CD14-positive monocyte (primary cell): ENCODE results near the gene GLTPD2. TPM values are rescaled to one million over a fixed set of nuclear protein-coding genes. Genes with fewer than 3 reads are reported as not detected.

Experiments used
- DNase-seq, 3 donors: peaks; one replicate each; pipeline ENCODE4 v3.0.0-alpha.2; 2011 to 2022
- H2AFZ ChIP-seq: 2 replicates; pipeline ENCODE4 v1.6.0; 2012; ENCODE audit warnings: mild to moderate bottlenecking, low read depth, low read length, inconsistent platforms; ENCODE audit not compliant: insufficient read depth, poor library complexity, severe bottlenecking
- H3K27ac ChIP-seq, 2 donors: 1 replicate in 1 of 2; 2 replicates in 1 of 2; pipeline ENCODE4 v1.5.1; 2012 to 2013; ENCODE audit warnings: low read length in 2 of 2, control low read depth in 1 of 2, inconsistent platforms in 1 of 2, low read depth in 1 of 2, mild to moderate bottlenecking in 1 of 2
- H3K27me3 ChIP-seq, 2 donors: one replicate each; pipeline versions ENCODE4 v1.6.0 to v1.6.1; 2011 to 2013; ENCODE audit warnings: low read length in 2 of 2; ENCODE audit not compliant: control insufficient read depth in 2 of 2, insufficient read depth in 2 of 2
- H3K36me3 ChIP-seq, 2 donors: replicated peaks in 1 of 2; 1 replicate in 1 of 2; 2 replicates in 1 of 2; pipeline versions ENCODE4 v1.5.1 to v1.6.1; 2012 to 2013; ENCODE audit warnings: low read length in 2 of 2, control low read depth in 1 of 2, inconsistent platforms in 1 of 2, mild to moderate bottlenecking in 1 of 2; ENCODE audit not compliant: insufficient read depth in 2 of 2, control insufficient read depth in 1 of 2
- H3K4me1 ChIP-seq, 2 donors: 1 replicate in 1 of 2; 2 replicates in 1 of 2; pipeline versions ENCODE4 v1.5.1 to v1.6.1; 2012 to 2013; ENCODE audit warnings: low read length in 2 of 2, control low read depth in 1 of 2, inconsistent platforms in 1 of 2, mild to moderate bottlenecking in 1 of 2, moderate library complexity in 1 of 2; ENCODE audit not compliant: insufficient read depth in 2 of 2, control insufficient read depth in 1 of 2
- H3K4me2 ChIP-seq: replicated peaks from 2 replicates; pipeline ENCODE3; 2012; ENCODE audit warnings: low read length, moderate library complexity, mild to moderate bottlenecking; ENCODE audit not compliant: poor library complexity, severe bottlenecking; ENCODE audit errors: extremely low read depth
- H3K4me3 ChIP-seq, 3 experiments: fragments of 200-600 bp in 1 of 3; sonication (generic) in 1 of 3; replicated peaks in 1 of 3; 1 replicate in 2 of 3; 2 replicates in 1 of 3; pipeline ENCODE4 v1.5.1; 2011 to 2013; ENCODE audit warnings: low read length in 3 of 3, mild to moderate bottlenecking in 3 of 3, control low read depth in 2 of 3, low read depth in 2 of 3, inconsistent platforms in 1 of 3, moderate library complexity in 1 of 3
- H3K79me2 ChIP-seq: 2 replicates; pipeline ENCODE4 v1.6.0; 2012; ENCODE audit warnings: mild to moderate bottlenecking, control low read depth, inconsistent platforms, low read length, moderate library complexity; ENCODE audit not compliant: insufficient read depth
- H3K9ac ChIP-seq: 2 replicates; pipeline ENCODE4 v1.6.0; 2017; ENCODE audit warnings: low read length, mild to moderate bottlenecking; ENCODE audit not compliant: insufficient read depth, poor library complexity, severe bottlenecking
- H3K9me3 ChIP-seq, 2 donors: replicated peaks in 1 of 2; 1 replicate in 1 of 2; 2 replicates in 1 of 2; pipeline versions ENCODE4 v1.5.1 to v1.6.1; 2012 to 2013; ENCODE audit warnings: low read length in 2 of 2, control low read depth in 1 of 2; ENCODE audit not compliant: control insufficient read depth in 1 of 2, insufficient read depth in 1 of 2
- H4K20me1 ChIP-seq: 2 replicates; pipeline ENCODE4 v1.6.0; 2012; ENCODE audit warnings: mild to moderate bottlenecking, low read length, control low read depth, moderate library complexity; ENCODE audit not compliant: insufficient read depth
- H3K27ac Mint-ChIP-seq, 7 donors: one replicate each; pipeline ENCODE4 v1.8.0; 2020; ENCODE audit warnings: mild to moderate bottlenecking in 7 of 7, mixed read lengths in 7 of 7, moderate library complexity in 6 of 7, inconsistent platforms in 2 of 7
- H3K27me3 Mint-ChIP-seq, 3 donors: one replicate each; pipeline ENCODE4 v1.8.0; 2021 to 2022; ENCODE audit warnings: low read depth in 3 of 3, mild to moderate bottlenecking in 3 of 3, mixed read lengths in 3 of 3, moderate library complexity in 3 of 3, inconsistent platforms in 1 of 3
- H3K36me3 Mint-ChIP-seq, 2 donors: one replicate each; pipeline ENCODE4 v1.8.0; 2020; ENCODE audit warnings: mixed read lengths in 2 of 2, inconsistent platforms in 1 of 2, mild to moderate bottlenecking in 1 of 2
- H3K4me1 Mint-ChIP-seq: one replicate; pipeline ENCODE4 v1.8.0; 2020; ENCODE audit warnings: mild to moderate bottlenecking, mixed read lengths
- H3K4me3 Mint-ChIP-seq, 2 donors: one replicate each; pipeline ENCODE4 v1.8.0; 2020; ENCODE audit warnings: mild to moderate bottlenecking in 2 of 2, mixed read lengths in 2 of 2, moderate library complexity in 1 of 2
- H3K9me3 Mint-ChIP-seq, 7 donors: one replicate each; pipeline ENCODE4 v1.8.0; 2020 to 2022; ENCODE audit warnings: mixed read lengths in 7 of 7, mild to moderate bottlenecking in 6 of 7, moderate library complexity in 6 of 7, inconsistent platforms in 2 of 7
- CTCF ChIP-seq: fragments of 200-600 bp; IDR thresholded peaks from one replicate; pipeline ENCODE4 v1.8.0; 2022; ENCODE audit warnings: antibody characterized with exemption, mild to moderate bottlenecking
- WGBS: methylation state at CpG from one replicate; pipeline ENCODE4 v1.1.5; 2013; ENCODE audit warnings: missing lambda C conversion rate; ENCODE audit not compliant: insufficient coverage; 5-methylcytosine and 5-hydroxymethylcytosine counted together
- intact Hi-C, 2 donors: fragments of 100-400 bp; cut with micrococcal nuclease; formaldehyde crosslinking; loops; one replicate each; pipeline versions ENCODE4 v1.15.0 to v1.15.1; 2023
- polyA plus RNA-seq, 3 donors: library from polyadenylated mRNA; depleted of rRNA in 1 of 3; unstranded in 2 of 3; stranded (reverse) in 1 of 3; fragments of 300-500 nt in 2 of 3; fragments of >200 nt in 1 of 3; fragmentation: Illumina TruSeq in 2 of 3; gene quantifications; 1 replicate in 2 of 3; 2 replicates in 1 of 3; pipeline ENCODE4 v1.2.3, GENCODE V29; 2012 to 2021

GLTPD2 gene
- polyA plus RNA-seq, 3 donors, result 0.27 to 2.1 (median 1.5) TPM

GRCh38 chr17:4789951-4790704 is 1.4 kb downstream of the GLTPD2 start:
- intact Hi-C loops, result loop anchor here (2.0 to 10.0 kb wide), 5 partner anchors 21 to 97 kb away; partner anchors contain the start of genes ARRB2 (in 1 of the 2), CXCL16 (in 1 of the 2) and ZMYND15 (in 1 of the 2)

More at GRCh38 chr17:4789951-4790704, 1.4 kb downstream of the GLTPD2 start:
- Histone ChIP-seq H3K79me2 (no peaks in the 10 kb centered on the region), H3K4me3 (peak overlapping the region; percentile 45 to 76 (median 49)), H3K27ac (peak overlapping the region; percentile 67 to 91), H3K4me2 (peak overlapping the region; percentile 79), H3K27me3 (peaks cover 25 to 52% of the 10 kb centered on the region in 2 donors), H3K4me1 (peaks cover 39 to 48% of the 10 kb centered on the region in 2 donors), H4K20me1 (peaks cover 3% of the 10 kb centered on the region), H3K36me3 (no peaks in the 10 kb centered on the region), H2AFZ (peak overlapping the region; percentile 67), H3K9ac (peak overlapping the region; percentile 88), H3K9me3 (peaks cover 0 to 11% of the 10 kb centered on the region in 2 donors)
- TF ChIP-seq CTCF, result peak; percentile 86
- Mint-ChIP-seq H3K27me3 (peaks cover 50 to 70% (median 65%) of the 10 kb centered on the region in 3 donors), H3K9me3 (peaks cover 0 to 24% (median 6%) of the 10 kb centered on the region in 7 donors), H3K4me3 (peak overlapping the region; percentile 85 to 91), H3K27ac (peak overlapping the region; percentile 89 to 98 (median 96)), H3K4me1 (peaks cover 44% of the 10 kb centered on the region), H3K36me3 (peaks cover 10 to 16% of the 10 kb centered on the region in 2 donors)
- under 1% methylated on average over 89 of the region's 91 CpGs for WGBS
- DNase-seq, result peak; percentile 90 to 94 (median 92)
